K562 (cell line): ENCODE results near the gene NEDD4L. TPM values are rescaled to one million over a fixed set of nuclear protein-coding genes. Genes with fewer than 3 reads are reported as not detected.

Experiments
- CBX1 ChIP-seq: sonication (generic); IDR thresholded peaks from 2 replicates; pipeline ENCODE4 v1.6.1; 2016; ENCODE audit warnings: antibody characterized with exemption, low read depth, mild to moderate bottlenecking
- FOXO4 ChIP-seq: fragments of 450-650 bp; formaldehyde crosslinking; IDR thresholded peaks from 2 replicates; pipeline ENCODE4 v1.4.0; 2020; ENCODE audit warnings: mild to moderate bottlenecking, moderate library complexity
- GTF2B ChIP-seq: IDR thresholded peaks from 2 replicates; pipeline ENCODE4 v1.6.1; 2011; ENCODE audit not compliant: insufficient read length; ENCODE audit errors: extremely low read depth
- GTF2E2 ChIP-seq: fragments of 200-800 bp; sonication (Bioruptor generic); IDR thresholded peaks from 2 replicates; pipeline ENCODE4 v1.6.1; 2016; ENCODE audit warnings: missing genetic modification characterization, missing compliant biosample characterization
- HDAC8 ChIP-seq: fragments of 450-650 bp; IDR thresholded peaks from 2 replicates; pipeline ENCODE4 v1.6.1; 2016; ENCODE audit warnings: mild to moderate bottlenecking, missing genetic modification characterization, moderate library complexity, missing compliant biosample characterization
- KDM2B ChIP-seq: fragments of 250-450 bp; sonication (Bioruptor Pico); IDR thresholded peaks from 2 replicates; pipeline ENCODE4 v1.8.0; 2021; ENCODE audit warnings: mild to moderate bottlenecking, moderate library complexity
- PHTF2 ChIP-seq: fragments of 250-450 bp; sonication (Bioruptor Pico); IDR thresholded peaks from 2 replicates; pipeline ENCODE4 v1.5.0; 2021; ENCODE audit warnings: mild to moderate bottlenecking
- REST ChIP-seq, 2 experiments: fragments of 450-650 bp; formaldehyde crosslinking in 1 of 2; IDR thresholded peaks; 2 replicates each; pipeline versions ENCODE4 v1.4.0 to v1.6.1; 2014 to 2020; ENCODE audit warnings: mild to moderate bottlenecking in 2 of 2, borderline replicate concordance in 1 of 2, low read depth in 1 of 2
- SFPQ ChIP-seq: fragments of 200-400 bp; formaldehyde crosslinking; IDR thresholded peaks from 2 replicates; pipeline ENCODE4 v1.6.1; 2017; ENCODE audit warnings: mild to moderate bottlenecking, low read depth, low read length, moderate library complexity
- SIN3A ChIP-seq, 2 experiments: fragments of 150-350 bp in 1 of 2; IDR thresholded peaks; 2 replicates each; pipeline ENCODE4 v1.6.1; 2011 to 2016; ENCODE audit warnings: borderline replicate concordance in 2 of 2, low read depth in 2 of 2, low read length in 2 of 2, mild to moderate bottlenecking in 2 of 2, moderate library complexity in 2 of 2; ENCODE audit not compliant: control insufficient read depth in 1 of 2
- ZBTB7A ChIP-seq: IDR thresholded peaks from 2 replicates; pipeline ENCODE4 v1.6.1; 2011; ENCODE audit warnings: low read depth, mild to moderate bottlenecking, low read length, moderate library complexity, borderline replicate concordance; ENCODE audit not compliant: control insufficient read depth
- ZEB2 ChIP-seq: fragments of 450-650 bp; IDR thresholded peaks from 2 replicates; pipeline ENCODE4 v1.6.1; 2016
- polyA plus RNA-seq, 8 experiments: library from polyadenylated mRNA; depleted of rRNA in 4 of 8; stranded (reverse) in 5 of 8; unstranded in 3 of 8; fragments of >200 nt; fragmentation: Nextera tagmentation in 2 of 8; fragmentation: Illumina TruSeq in 1 of 8; extraction: Ambion mirVana in 2 of 8; extraction: Trizol in 1 of 8; gene quantifications; 2 replicates each; pipeline versions ENCODE4 v1.2.1 to v1.2.3, GENCODE V29; 2011 to 2014; ENCODE audit warnings: inconsistent platforms in 1 of 8, missing spikeins in 1 of 8
- total RNA-seq, 7 experiments: library from RNA; depleted of rRNA in 6 of 7; stranded (reverse); fragments of >200 nt in 6 of 7; fragmentation: Illumina TruSeq in 2 of 7; extraction: Trizol in 2 of 7; gene quantifications; 2 replicates each; pipeline versions ENCODE4 v1.2.1 to v1.2.3, GENCODE V29; 2011 to 2021; ENCODE audit warnings: low replicate concordance in 1 of 7

NEDD4L gene
- total and polyA plus RNA-seq, 9 of the 15 experiments (the other 6 are each of a cell fraction or from before 2014, with no cell fraction given), result 8.1 to 33.4 (median 19.9) TPM

- no peak for TF ChIP-seq SFPQ
- TF ChIP-seq KDM2B (CRISPR knock-in tag), result no peak
- TF ChIP-seq REST (IDR thresholded peaks at IDR 0.05; ENCODE audit: borderline replicate concordance), result no peak
- no peak for TF ChIP-seq REST (CRISPR knock-in tag; IDR thresholded peaks at IDR 0.05; ENCODE audit: low read depth)
- no peak for TF ChIP-seq PHTF2 (CRISPR knock-in tag)
- TF ChIP-seq HDAC8 (tag), result no peak
- TF ChIP-seq GTF2B, result no peak
- TF ChIP-seq CBX1, result no peak
- no peak for TF ChIP-seq SIN3A (IDR thresholded peaks at IDR 0.05; ENCODE audit: borderline replicate concordance in 2 of 2, control insufficient read depth in 1 of 2, low read depth in 2 of 2, low read length in 2 of 2)
- TF ChIP-seq GTF2E2 (tag), result peak; percentile 8; the same call in 1 of the 2 replicates
- TF ChIP-seq ZBTB7A, result no peak
- TF ChIP-seq ZEB2, result peak; percentile 33; the same call in 1 of the 2 replicates
- no peak for TF ChIP-seq FOXO4 (CRISPR knock-in tag)
Observed at GRCh38 chr18:58028109-58028784, 15.8 kb upstream of the NEDD4L start (continued).
